Astrocyte (in vitro differentiated cells and primary cell): ENCODE measurements around the gene IGFBP5. TPM values are rescaled to one million over a fixed set of nuclear protein-coding genes. Genes with fewer than 3 reads are reported as not detected.

Experiments
- DNase-seq: peaks from one replicate; pipeline ENCODE4 v3.0.0-alpha.2; 2010; ENCODE audit warnings: low read depth
- FAIRE-seq: peaks from 2 replicates; lab custom pipeline; 2011; peaks lifted over from hg19 to GRCh38; lab: Jason Lieb, UNC
- H2AFZ ChIP-seq: 2 replicates; pipeline ENCODE4 v1.6.0; 2012; ENCODE audit warnings: low read depth, low read length, inconsistent platforms
- H3K27ac ChIP-seq: 2 replicates; pipeline ENCODE4 v1.5.1; 2011; ENCODE audit warnings: low read depth, low read length, inconsistent platforms
- H3K27me3 ChIP-seq: 2 replicates; pipeline ENCODE4 v1.6.0; 2011; ENCODE audit warnings: low read length, inconsistent platforms; ENCODE audit not compliant: insufficient read depth
- H3K36me3 ChIP-seq: 2 replicates; pipeline ENCODE4 v1.5.1; 2011; ENCODE audit warnings: low read length, inconsistent platforms; ENCODE audit not compliant: insufficient read depth
- H3K4me1 ChIP-seq: 2 replicates; pipeline ENCODE4 v1.5.1; 2011; ENCODE audit warnings: low read length, inconsistent platforms; ENCODE audit not compliant: insufficient read depth
- H3K4me2 ChIP-seq: 2 replicates; pipeline ENCODE4 v1.6.0; 2012; ENCODE audit warnings: low read length, inconsistent platforms
- H3K4me3 ChIP-seq: 2 replicates; pipeline ENCODE4 v1.5.1; 2011; ENCODE audit warnings: low read depth, mild to moderate bottlenecking, low read length, inconsistent platforms; ENCODE audit not compliant: insufficient read depth
- H3K79me2 ChIP-seq: 2 replicates; pipeline ENCODE4 v1.6.0; 2012; ENCODE audit warnings: mild to moderate bottlenecking, low read length, inconsistent platforms; ENCODE audit not compliant: insufficient read depth
- H3K9ac ChIP-seq: 2 replicates; pipeline ENCODE4 v1.6.0; 2012; ENCODE audit warnings: mild to moderate bottlenecking, low read length, inconsistent platforms
- H3K9me3 ChIP-seq: 2 replicates; pipeline ENCODE4 v1.5.1; 2012; ENCODE audit warnings: low read depth, mild to moderate bottlenecking, low read length, inconsistent platforms; ENCODE audit not compliant: insufficient read depth
- H4K20me1 ChIP-seq: 2 replicates; pipeline ENCODE4 v1.6.0; 2012; ENCODE audit warnings: low read length, inconsistent platforms; ENCODE audit not compliant: insufficient read depth
- H3K27ac Mint-ChIP-seq: one replicate; pipeline ENCODE4 v1.8.0; 2021; ENCODE audit warnings: mild to moderate bottlenecking, mixed read lengths; ENCODE audit not compliant: unreplicated experiment
- H3K27me3 Mint-ChIP-seq: one replicate; pipeline ENCODE4 v1.8.0; 2021; ENCODE audit warnings: low read depth, mixed read lengths; ENCODE audit not compliant: unreplicated experiment
- H3K36me3 Mint-ChIP-seq: one replicate; pipeline ENCODE4 v1.8.0; 2021; ENCODE audit warnings: low read depth, mixed read lengths; ENCODE audit not compliant: unreplicated experiment
- H3K4me1 Mint-ChIP-seq: one replicate; pipeline ENCODE4 v1.8.0; 2021; ENCODE audit warnings: low read depth, mixed read lengths; ENCODE audit not compliant: unreplicated experiment
- H3K4me3 Mint-ChIP-seq: one replicate; pipeline ENCODE4 v1.8.0; 2021; ENCODE audit warnings: mild to moderate bottlenecking, moderate library complexity, mixed read lengths; ENCODE audit not compliant: unreplicated experiment
- H3K9me3 Mint-ChIP-seq: one replicate; pipeline ENCODE4 v1.8.0; 2021; ENCODE audit warnings: mild to moderate bottlenecking, mixed read lengths; ENCODE audit not compliant: unreplicated experiment
- CTCF ChIP-seq: IDR thresholded peaks from 2 replicates; pipeline ENCODE4 v1.5.1; 2011; ENCODE audit warnings: low read depth, mild to moderate bottlenecking, inconsistent platforms, low read length, moderate library complexity; ENCODE audit not compliant: insufficient read depth
- EZH2 ChIP-seq: IDR thresholded peaks from 2 replicates; pipeline ENCODE4 v1.6.1; 2012; ENCODE audit warnings: mild to moderate bottlenecking, low read length, inconsistent platforms; ENCODE audit not compliant: insufficient read depth
- total RNA-seq: library from RNA; stranded (reverse); gene quantifications from 2 replicates; pipeline ENCODE4 v1.2.1, GENCODE V29; 2021

Gene IGFBP5
- total RNA-seq, 1 donor from 2014 or later = 422 TPM

GRCh38 chr2:216661051-216661450 lies 34.3 kb downstream of the IGFBP5 start:
- TF ChIP-seq EZH2 (no peak), CTCF (no peak)
- no peaks in the 10 kb centered on the region for H3K27me3 ChIP-seq
- no peak overlapping the region for H2AFZ ChIP-seq
- no peaks in the 10 kb centered on the region for H3K9me3 ChIP-seq
- H3K36me3 ChIP-seq = no peaks in the 10 kb centered on the region
- H4K20me1 ChIP-seq = peaks cover 24% of the 10 kb centered on the region
- Mint-ChIP-seq H3K4me1 (peaks cover 30% of the 10 kb centered on the region), H3K27me3 (no peaks in the 10 kb centered on the region), H3K36me3 (peaks cover 33% of the 10 kb centered on the region), H3K27ac (no peak overlapping the region), H3K4me3 (peak overlapping the region; percentile 40), H3K9me3 (no peaks in the 10 kb centered on the region)
- H3K79me2 ChIP-seq = peaks cover 28% of the 10 kb centered on the region
- H3K4me3 ChIP-seq = no peak overlapping the region
- no peak overlapping the region for H3K9ac ChIP-seq
- H3K27ac ChIP-seq = no peak overlapping the region
- FAIRE-seq (no peak), DNase-seq (no peak)
- no peak overlapping the region for H3K4me2 ChIP-seq
- H3K4me1 ChIP-seq = peaks cover 16% of the 10 kb centered on the region

- Mint-ChIP-seq H3K27ac (no peak overlapping the region), H3K4me3 (no peak overlapping the region)
- TF ChIP-seq EZH2 (no peak), CTCF (no peak)
These were observed 34.9 kb downstream of the IGFBP5 start for GRCh38 chr2:216660496-216660895.

GRCh38 chr2:216659276-216659675 lies 36.1 kb downstream of the IGFBP5 start:
- H3K27ac Mint-ChIP-seq = no peak overlapping the region
- no peak overlapping the region for H3K27ac ChIP-seq
- no peak overlapping the region for H3K4me2 ChIP-seq

More at GRCh38 chr2:216660496-216660895, 34.9 kb downstream of the IGFBP5 start:
- H3K27ac ChIP-seq = no peak overlapping the region
- peaks cover 29% of the 10 kb centered on the region for H3K79me2 ChIP-seq
- no peak overlapping the region for H3K4me2 ChIP-seq
- no peaks in the 10 kb centered on the region for H3K9me3 ChIP-seq
- Mint-ChIP-seq H3K36me3 (peaks cover 34% of the 10 kb centered on the region), H3K27me3 (no peaks in the 10 kb centered on the region), H3K9me3 (no peaks in the 10 kb centered on the region), H3K4me1 (peaks cover 25% of the 10 kb centered on the region)
- peaks cover 12% of the 10 kb centered on the region for H3K4me1 ChIP-seq
- H3K36me3 ChIP-seq = no peaks in the 10 kb centered on the region
- H4K20me1 ChIP-seq = peaks cover 25% of the 10 kb centered on the region
- H3K4me3 ChIP-seq = no peak overlapping the region
- no peaks in the 10 kb centered on the region for H3K27me3 ChIP-seq
- no peak for FAIRE-seq
- H2AFZ ChIP-seq = no peak overlapping the region
- H3K9ac ChIP-seq = no peak overlapping the region
- DNase-seq = no peak

More at GRCh38 chr2:216659276-216659675, 36.1 kb downstream of the IGFBP5 start:
- Mint-ChIP-seq H3K27me3 (no peaks in the 10 kb centered on the region), H3K36me3 (peaks cover 31% of the 10 kb centered on the region), H3K4me1 (peaks cover 26% of the 10 kb centered on the region), H3K9me3 (no peaks in the 10 kb centered on the region), H3K4me3 (no peak overlapping the region)
- no peaks in the 10 kb centered on the region for H3K36me3 ChIP-seq
- no peak for DNase-seq
- TF ChIP-seq EZH2 = no peak
- TF ChIP-seq CTCF = no peak
- peaks cover 30% of the 10 kb centered on the region for H4K20me1 ChIP-seq
- H3K9ac ChIP-seq = no peak overlapping the region
- FAIRE-seq = no peak
- H3K79me2 ChIP-seq = peaks cover 34% of the 10 kb centered on the region
- H3K4me3 ChIP-seq = no peak overlapping the region
- H2AFZ ChIP-seq = no peak overlapping the region
- H3K27me3 ChIP-seq = no peaks in the 10 kb centered on the region
- H3K4me1 ChIP-seq = peaks cover under 1% of the 10 kb centered on the region
- no peaks in the 10 kb centered on the region for H3K9me3 ChIP-seq
